HEK293 (cell line): ENCODE measurements around the gene NXPH4.

Experiments used
- ELK4 ChIP-seq: IDR thresholded peaks from 2 replicates; pipeline ENCODE4 v1.6.1; 2011; ENCODE audit warnings: mild to moderate bottlenecking, low read depth, low read length, borderline replicate concordance
- FEZF1 ChIP-seq: fragments of 450-650 bp; formaldehyde crosslinking; IDR thresholded peaks from 2 replicates; pipeline ENCODE4 v1.5.1; 2016; ENCODE audit warnings: missing biosample characterization, missing genetic modification characterization
- KLF16 ChIP-seq: fragments of 450-650 bp; formaldehyde crosslinking; IDR thresholded peaks from 2 replicates; pipeline ENCODE4 v1.5.1; 2017; ENCODE audit warnings: missing biosample characterization, missing genetic modification characterization
- KLF9 ChIP-seq: fragments of 450-650 bp; formaldehyde crosslinking; IDR thresholded peaks from 2 replicates; pipeline ENCODE4 v1.5.1; 2016; ENCODE audit warnings: missing biosample characterization, missing genetic modification characterization, low read depth
- MYNN ChIP-seq: fragments of 450-650 bp; formaldehyde crosslinking; IDR thresholded peaks from 2 replicates; pipeline ENCODE4 v1.5.1; 2016; ENCODE audit warnings: missing biosample characterization, missing genetic modification characterization, borderline replicate concordance
- PBX3 ChIP-seq: sonication (generic); formaldehyde crosslinking; IDR thresholded peaks from 2 replicates; pipeline ENCODE4 v1.8.1; 2022; ENCODE audit warnings: mild to moderate bottlenecking, moderate library complexity, missing genetic modification reagents
- REST ChIP-seq: fragments of 450-650 bp; formaldehyde crosslinking; IDR thresholded peaks from 2 replicates; pipeline ENCODE4 v1.5.1; 2016; ENCODE audit warnings: missing biosample characterization, missing genetic modification characterization
- ZBTB20 ChIP-seq: fragments of 450-650 bp; formaldehyde crosslinking; IDR thresholded peaks from 2 replicates; pipeline ENCODE4 v1.5.1; 2016; ENCODE audit warnings: missing biosample characterization, missing genetic modification characterization
- ZBTB8A ChIP-seq: fragments of 450-650 bp; formaldehyde crosslinking; IDR thresholded peaks from 2 replicates; pipeline ENCODE4 v1.5.1; 2016; ENCODE audit warnings: missing biosample characterization, missing genetic modification characterization
- ZFHX2 ChIP-seq: fragments of 450-650 bp; formaldehyde crosslinking; conservative IDR thresholded peaks from 2 replicates; pipeline ENCODE4 v1.5.1; 2016; ENCODE audit warnings: missing biosample characterization, missing genetic modification characterization
- ZFP41 ChIP-seq: fragments of 450-650 bp; formaldehyde crosslinking; IDR thresholded peaks from 2 replicates; pipeline ENCODE4 v1.5.1; 2016; ENCODE audit warnings: missing biosample characterization, missing genetic modification characterization, borderline replicate concordance
- ZNF16 ChIP-seq: fragments of 450-650 bp; formaldehyde crosslinking; IDR thresholded peaks from 2 replicates; pipeline ENCODE4 v1.5.1; 2016; ENCODE audit warnings: low read depth, missing biosample characterization, missing genetic modification characterization
- ZNF19 ChIP-seq: fragments of 450-650 bp; formaldehyde crosslinking; IDR thresholded peaks from 2 replicates; pipeline ENCODE4; 2016; ENCODE audit warnings: missing biosample characterization, missing genetic modification characterization, low read depth
- ZNF248 ChIP-seq: fragments of 450-650 bp; formaldehyde crosslinking; IDR thresholded peaks from 2 replicates; pipeline ENCODE4 v1.5.1; 2017; ENCODE audit warnings: missing biosample characterization, missing genetic modification characterization
- ZNF37A ChIP-seq: fragments of 450-650 bp; IDR thresholded peaks from 2 replicates; pipeline ENCODE4 v1.5.1; 2018; ENCODE audit warnings: missing biosample characterization, missing genetic modification characterization
- ZNF555 ChIP-seq: fragments of 450-650 bp; formaldehyde crosslinking; conservative IDR thresholded peaks from 2 replicates; pipeline ENCODE4 v1.5.1; 2017; ENCODE audit warnings: missing biosample characterization, mild to moderate bottlenecking, missing genetic modification characterization, inconsistent platforms
- ZNF560 ChIP-seq: fragments of 450-650 bp; formaldehyde crosslinking; IDR thresholded peaks from 2 replicates; pipeline ENCODE4 v1.5.1; 2017; ENCODE audit warnings: missing biosample characterization, missing genetic modification characterization, borderline replicate concordance
- ZNF561 ChIP-seq: fragments of 450-650 bp; IDR thresholded peaks from 2 replicates; pipeline ENCODE4 v1.5.1; 2018; ENCODE audit warnings: missing biosample characterization, missing genetic modification characterization, borderline replicate concordance
- ZNF670 ChIP-seq: fragments of 450-650 bp; formaldehyde crosslinking; IDR thresholded peaks from 2 replicates; pipeline ENCODE4 v1.5.1; 2016; ENCODE audit warnings: missing biosample characterization, missing genetic modification characterization, low read depth
- ZNF837 ChIP-seq: fragments of 450-650 bp; formaldehyde crosslinking; IDR thresholded peaks from 2 replicates; pipeline ENCODE4 v1.5.1; 2016; ENCODE audit warnings: missing biosample characterization, missing genetic modification characterization
- ZSCAN23 ChIP-seq: fragments of 450-650 bp; formaldehyde crosslinking; IDR thresholded peaks from 2 replicates; pipeline ENCODE4 v1.5.1; 2016; ENCODE audit warnings: missing biosample characterization, missing genetic modification characterization
- ZSCAN5A ChIP-seq: fragments of 450-650 bp; formaldehyde crosslinking; IDR thresholded peaks from 2 replicates; pipeline ENCODE4 v1.5.1; 2016; ENCODE audit warnings: missing biosample characterization, missing genetic modification characterization
- ZXDB ChIP-seq: fragments of 450-650 bp; formaldehyde crosslinking; IDR thresholded peaks from 2 replicates; pipeline ENCODE4 v1.5.1; 2016; ENCODE audit warnings: missing biosample characterization, missing genetic modification characterization
- TF ChIP-seq, protein P1 (sequence below): fragments of 450-650 bp; formaldehyde crosslinking; conservative IDR thresholded peaks from 2 replicates; pipeline ENCODE4 v1.5.1; 2016; ENCODE audit warnings: low read depth, missing biosample characterization, missing genetic modification characterization
- TF ChIP-seq, protein P2 (sequence below): fragments of 450-650 bp; IDR thresholded peaks from 2 replicates; pipeline ENCODE4 v1.5.1; 2018; ENCODE audit warnings: missing biosample characterization, mild to moderate bottlenecking, missing genetic modification characterization
- TF ChIP-seq, protein P3 (sequence below): fragments of 450-650 bp; formaldehyde crosslinking; IDR thresholded peaks from 2 replicates; pipeline ENCODE4 v1.5.1; 2016; ENCODE audit warnings: missing biosample characterization, missing genetic modification characterization

Gene NXPH4

GRCh38 chr12:57175428-57176138 is 41.0 kb upstream of the NXPH4 start (continued):
- TF ChIP-seq ZNF19 (tag by site-specific recombination) = no peak
- TF ChIP-seq ZNF560 (tag by site-specific recombination) = no peak
- TF ChIP-seq ZBTB20 (tag by site-specific recombination) = peak; percentile 48; the same call in 1 of the 2 replicates
- TF ChIP-seq KLF9 = peak; percentile 66; the same call in 1 of the 2 replicates
- TF ChIP-seq FEZF1 (tag by site-specific recombination) = no peak
- no peak for TF ChIP-seq ZFP41 (tag by site-specific recombination)
- TF ChIP-seq, protein P1, sequence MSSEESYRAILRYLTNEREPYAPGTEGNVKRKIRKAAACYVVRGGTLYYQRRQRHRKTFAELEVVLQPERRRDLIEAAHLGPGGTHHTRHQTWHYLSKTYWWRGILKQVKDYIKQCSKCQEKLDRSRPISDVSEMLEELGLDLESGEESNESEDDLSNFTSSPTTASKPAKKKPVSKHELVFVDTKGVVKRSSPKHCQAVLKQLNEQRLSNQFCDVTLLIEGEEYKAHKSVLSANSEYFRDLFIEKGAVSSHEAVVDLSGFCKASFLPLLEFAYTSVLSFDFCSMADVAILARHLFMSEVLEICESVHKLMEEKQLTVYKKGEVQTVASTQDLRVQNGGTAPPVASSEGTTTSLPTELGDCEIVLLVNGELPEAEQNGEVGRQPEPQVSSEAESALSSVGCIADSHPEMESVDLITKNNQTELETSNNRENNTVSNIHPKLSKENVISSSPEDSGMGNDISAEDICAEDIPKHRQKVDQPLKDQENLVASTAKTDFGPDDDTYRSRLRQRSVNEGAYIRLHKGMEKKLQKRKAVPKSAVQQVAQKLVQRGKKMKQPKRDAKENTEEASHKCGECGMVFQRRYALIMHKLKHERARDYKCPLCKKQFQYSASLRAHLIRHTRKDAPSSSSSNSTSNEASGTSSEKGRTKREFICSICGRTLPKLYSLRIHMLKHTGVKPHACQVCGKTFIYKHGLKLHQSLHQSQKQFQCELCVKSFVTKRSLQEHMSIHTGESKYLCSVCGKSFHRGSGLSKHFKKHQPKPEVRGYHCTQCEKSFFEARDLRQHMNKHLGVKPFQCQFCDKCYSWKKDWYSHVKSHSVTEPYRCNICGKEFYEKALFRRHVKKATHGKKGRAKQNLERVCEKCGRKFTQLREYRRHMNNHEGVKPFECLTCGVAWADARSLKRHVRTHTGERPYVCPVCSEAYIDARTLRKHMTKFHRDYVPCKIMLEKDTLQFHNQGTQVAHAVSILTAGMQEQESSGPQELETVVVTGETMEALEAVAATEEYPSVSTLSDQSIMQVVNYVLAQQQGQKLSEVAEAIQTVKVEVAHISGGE (tag by site-specific recombination) = peak; percentile 30; the same call in 1 of the 2 replicates
- TF ChIP-seq, protein P2, sequence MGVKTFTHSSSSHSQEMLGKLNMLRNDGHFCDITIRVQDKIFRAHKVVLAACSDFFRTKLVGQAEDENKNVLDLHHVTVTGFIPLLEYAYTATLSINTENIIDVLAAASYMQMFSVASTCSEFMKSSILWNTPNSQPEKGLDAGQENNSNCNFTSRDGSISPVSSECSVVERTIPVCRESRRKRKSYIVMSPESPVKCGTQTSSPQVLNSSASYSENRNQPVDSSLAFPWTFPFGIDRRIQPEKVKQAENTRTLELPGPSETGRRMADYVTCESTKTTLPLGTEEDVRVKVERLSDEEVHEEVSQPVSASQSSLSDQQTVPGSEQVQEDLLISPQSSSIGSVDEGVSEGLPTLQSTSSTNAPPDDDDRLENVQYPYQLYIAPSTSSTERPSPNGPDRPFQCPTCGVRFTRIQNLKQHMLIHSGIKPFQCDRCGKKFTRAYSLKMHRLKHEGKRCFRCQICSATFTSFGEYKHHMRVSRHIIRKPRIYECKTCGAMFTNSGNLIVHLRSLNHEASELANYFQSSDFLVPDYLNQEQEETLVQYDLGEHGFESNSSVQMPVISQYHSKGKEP (tag by site-specific recombination) = no peak
- no peak for TF ChIP-seq ZNF248 (tag by site-specific recombination)
- 0 out of 2 replicates have a peak, but pooled peaks have one; percentile 65 for TF ChIP-seq ZSCAN23 (tag by site-specific recombination)
- TF ChIP-seq MYNN (tag by site-specific recombination) = no peak
- TF ChIP-seq REST (tag by site-specific recombination) = peak; percentile 57
- TF ChIP-seq ZNF37A (tag by site-specific recombination) = no peak
- no peak; the same call in 1 of the 2 replicates for TF ChIP-seq ZFHX2
- 0 out of 2 replicates have a peak, but pooled peaks have one; percentile 45 for TF ChIP-seq ZSCAN5A (tag by site-specific recombination)
- TF ChIP-seq PBX3 (CRISPR knock-in tag) = 0 out of 2 replicates have a peak, but pooled peaks have one; percentile 61
- no peak for TF ChIP-seq KLF16 (tag by site-specific recombination)
- TF ChIP-seq ZXDB (tag by site-specific recombination) = no peak
- no peak for TF ChIP-seq ZNF561 (tag by site-specific recombination)
- TF ChIP-seq ZBTB8A = peak; percentile 73
- TF ChIP-seq ZNF837 = no peak
- TF ChIP-seq ZNF555 = no peak
- no peak for TF ChIP-seq ELK4
- no peak for TF ChIP-seq ZNF16 (tag by site-specific recombination)
- TF ChIP-seq, protein P3, sequence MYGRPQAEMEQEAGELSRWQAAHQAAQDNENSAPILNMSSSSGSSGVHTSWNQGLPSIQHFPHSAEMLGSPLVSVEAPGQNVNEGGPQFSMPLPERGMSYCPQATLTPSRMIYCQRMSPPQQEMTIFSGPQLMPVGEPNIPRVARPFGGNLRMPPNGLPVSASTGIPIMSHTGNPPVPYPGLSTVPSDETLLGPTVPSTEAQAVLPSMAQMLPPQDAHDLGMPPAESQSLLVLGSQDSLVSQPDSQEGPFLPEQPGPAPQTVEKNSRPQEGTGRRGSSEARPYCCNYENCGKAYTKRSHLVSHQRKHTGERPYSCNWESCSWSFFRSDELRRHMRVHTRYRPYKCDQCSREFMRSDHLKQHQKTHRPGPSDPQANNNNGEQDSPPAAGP (tag by site-specific recombination) = peak; percentile 81
- no peak for TF ChIP-seq ZNF670 (tag by site-specific recombination)
